ENCODE results near the gene BDKRB1. TPM values are rescaled to one million over a fixed set of nuclear protein-coding genes. Genes with fewer than 3 reads are reported as not detected.

BDKRB1 gene
- total RNA-seq, 1 experiment from 2014 or later = not detected

DNA sequence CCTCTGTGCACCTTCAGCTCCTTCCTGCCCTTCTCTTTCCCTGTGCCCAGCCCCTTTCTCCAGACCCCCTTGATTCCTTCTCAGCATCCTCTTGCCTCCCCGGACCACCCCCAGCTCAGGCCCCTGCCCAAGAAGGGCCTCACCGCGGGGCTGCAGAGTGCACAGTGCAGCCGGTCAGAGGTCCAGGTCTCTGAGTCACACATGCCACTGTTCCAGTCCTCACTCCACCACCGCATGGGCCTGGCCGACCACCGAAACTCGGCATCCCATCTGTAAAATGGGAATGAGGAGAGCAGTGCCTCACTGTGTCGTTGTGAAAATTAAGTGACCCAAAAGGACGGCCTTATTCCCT lies 13.3 kb downstream of the BDKRB1 start:
- no peaks in the 10 kb centered on the region for H3K4me1 Mint-ChIP-seq
- Histone ChIP-seq H2BK15ac (ENCODE audit: low read depth, low read length) (no peak overlapping the region), H3K4ac (ENCODE audit: low read depth, low read length) (no peak overlapping the region), H2BK5ac (ENCODE audit: insufficient read length, low read length) (no peak overlapping the region), H2BK12ac (ENCODE audit: insufficient read length, low read depth, low read length) (no peak overlapping the region), H4K8ac (replicated peaks; ENCODE audit: insufficient read length, low read depth, low read length) (no peak overlapping the region), H3K14ac (ENCODE audit: insufficient read depth, low read length) (no peak overlapping the region), H3T11ph (ENCODE audit: low read length) (no peak overlapping the region), H3K27me3 (ENCODE audit: insufficient read depth, low read length) (no peaks in the 10 kb centered on the region), H3K23ac (ENCODE audit: insufficient read length, low read depth, low read length) (no peak overlapping the region), H3K9ac (ENCODE audit: extremely low read depth, insufficient read length, low read length) (no peak overlapping the region), H4K20me1 (ENCODE audit: control insufficient read depth, insufficient read depth, insufficient read length) (no peaks in the 10 kb centered on the region), H3K4me1 (ENCODE audit: insufficient read depth, low read length) (no peaks in the 10 kb centered on the region), H4K91ac (ENCODE audit: insufficient read length, low read depth, low read length) (no peak overlapping the region), H2AFZ (ENCODE audit: low read length) (no peak overlapping the region), H3K4me2 (ENCODE audit: insufficient read depth, insufficient read length, low read length) (no peak overlapping the region), H3K27ac (ENCODE audit: insufficient read length, low read depth, low read length) (no peak overlapping the region), H4K5ac (ENCODE audit: insufficient read length, low read depth, low read length) (no peak overlapping the region), H3K23me2 (ENCODE audit: insufficient read length, low read depth, low read length, poor library complexity, severe bottlenecking) (no peaks in the 10 kb centered on the region), H2AK5ac (ENCODE audit: insufficient read length, low read length) (no peak overlapping the region), H3K79me2 (ENCODE audit: insufficient read depth, low read length) (no peaks in the 10 kb centered on the region), H3K9me3 (ENCODE audit: control insufficient read depth, low read depth, low read length) (no peaks in the 10 kb centered on the region), H2BK120ac (ENCODE audit: low read depth, low read length, poor library complexity, severe bottlenecking) (no peak overlapping the region), H3K18ac (ENCODE audit: insufficient read length, low read depth, low read length) (no peak overlapping the region), H3K79me1 (ENCODE audit: insufficient read depth, low read depth, low read length, poor library complexity, severe bottlenecking) (no peaks in the 10 kb centered on the region), H2BK20ac (ENCODE audit: low read depth, low read length, poor library complexity, severe bottlenecking) (no peak overlapping the region), H3K56ac (ENCODE audit: insufficient read length, low read depth, low read length) (no peak overlapping the region)
- no peak overlapping the region for H3K4me3 Mint-ChIP-seq
- H3K27ac Mint-ChIP-seq = no peak overlapping the region
- H3K27me3 Mint-ChIP-seq (ENCODE audit: low read depth) = peaks cover 2% of the 10 kb centered on the region
- no peak for TF ChIP-seq CTCF (conservative IDR thresholded peaks at IDR 0.05)
- DNase-seq = peak; percentile 22
- H3K36me3 Mint-ChIP-seq (ENCODE audit: insufficient read depth in 1 of 3, low read depth in 3 of 3) = peaks cover 4 to 11% (median 4%) of the 10 kb centered on the region in 3 experiments; a peak in 3 of 7 replicates
- WGBS (ENCODE audit: extremely low coverage, insufficient read length, low lambda C conversion rate) = no CpG with 5 or more reads among the region's 10 CpGs
- H3K9me3 Mint-ChIP-seq = peaks cover 16 to 22% of the 10 kb centered on the region in 2 experiments; a peak in 4 of 5 replicates

All from H9 (cell line).